ENCODE measurements around the gene HNRNPM. TPM values are rescaled to one million over a fixed set of nuclear protein-coding genes. Genes with fewer than 3 reads are reported as not detected.
A peak's percentile ranks its signal among the peaks of the same experiment; 100 is the strongest.

Gene HNRNPM
- total RNA-seq, 2 donors from 2014 or later: 155 to 289 TPM

DNA sequence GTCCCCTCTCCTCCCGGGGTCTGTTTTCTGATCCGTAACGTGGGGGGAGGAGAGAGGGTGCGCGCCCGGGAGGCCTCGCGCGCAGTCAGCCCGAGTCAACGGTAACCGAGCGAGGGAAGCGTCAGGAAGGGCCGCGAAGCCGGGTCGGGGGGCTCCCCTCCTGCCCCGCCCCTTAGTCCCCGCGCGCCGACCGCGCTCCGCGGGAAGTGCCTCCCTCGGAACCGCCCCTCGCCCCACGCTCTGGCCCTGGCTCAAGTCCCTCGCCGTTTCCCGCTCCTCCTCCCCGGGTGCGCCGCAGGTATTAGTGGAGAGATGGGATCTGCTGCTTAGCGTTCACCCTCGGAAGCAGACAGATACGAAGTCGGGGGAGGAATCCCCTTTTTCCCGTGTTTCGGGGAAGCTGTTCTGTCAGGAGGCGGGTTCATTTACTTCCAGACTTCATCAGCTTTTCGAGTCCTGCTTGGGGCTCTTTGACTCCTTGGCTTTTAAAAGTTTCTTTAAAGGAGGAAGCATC is 770 bp downstream of the HNRNPM start:
- Mint-ChIP-seq H3K27ac (peak overlapping the region; percentile 94), H3K4me1 (peaks cover 27% of the 10 kb centered on the region), H3K9me3 (no peaks in the 10 kb centered on the region), H3K27me3 (no peaks in the 10 kb centered on the region), H3K4me3 (peak overlapping the region; percentile 98), H3K36me3 (ENCODE audit: low read depth) (peaks cover 53% of the 10 kb centered on the region)
- peak; percentile 9 for ATAC-seq (replicated peaks)

DNA sequence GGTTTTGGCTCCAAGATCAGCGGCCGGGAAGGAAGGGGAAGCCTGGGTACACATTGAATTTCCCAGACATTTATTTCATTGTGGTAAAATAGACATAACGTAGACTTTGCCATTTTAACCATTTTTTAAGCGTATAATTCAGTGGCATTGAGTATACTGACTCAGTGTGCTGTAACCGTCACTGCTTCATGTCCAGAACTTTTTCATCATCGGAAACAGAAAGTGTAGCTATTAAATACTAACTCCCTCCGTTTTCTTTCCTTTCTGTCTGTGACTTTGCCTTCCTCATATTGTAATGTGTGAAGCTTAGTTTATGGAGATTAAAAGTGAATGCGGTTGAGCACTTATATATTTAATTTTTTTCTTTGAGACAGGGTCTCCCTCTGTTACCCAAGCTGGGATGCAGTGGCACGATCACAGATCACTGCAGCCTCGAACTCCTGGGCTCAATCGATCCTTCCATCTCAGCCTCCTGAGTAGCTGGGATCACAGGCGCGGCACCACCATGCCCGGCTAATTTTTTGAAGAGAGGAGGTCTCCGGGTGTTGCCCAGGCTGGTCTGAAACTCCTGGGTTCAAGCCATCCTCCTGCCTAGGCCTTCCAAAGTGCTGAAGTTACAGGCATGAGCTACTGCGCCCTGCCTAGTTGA is 1.4 kb downstream of the HNRNPM start:
- peak overlapping the region; percentile 98 for H3K4me3 Mint-ChIP-seq
- no peaks in the 10 kb centered on the region for H3K9me3 Mint-ChIP-seq
- ATAC-seq (replicated peaks): no peak
- H3K4me1 Mint-ChIP-seq: peaks cover 28% of the 10 kb centered on the region
- H3K27me3 Mint-ChIP-seq: no peaks in the 10 kb centered on the region
- peak overlapping the region; percentile 94 for H3K27ac Mint-ChIP-seq
- peaks cover 58% of the 10 kb centered on the region for H3K36me3 Mint-ChIP-seq (ENCODE audit: low read depth)

DNA sequence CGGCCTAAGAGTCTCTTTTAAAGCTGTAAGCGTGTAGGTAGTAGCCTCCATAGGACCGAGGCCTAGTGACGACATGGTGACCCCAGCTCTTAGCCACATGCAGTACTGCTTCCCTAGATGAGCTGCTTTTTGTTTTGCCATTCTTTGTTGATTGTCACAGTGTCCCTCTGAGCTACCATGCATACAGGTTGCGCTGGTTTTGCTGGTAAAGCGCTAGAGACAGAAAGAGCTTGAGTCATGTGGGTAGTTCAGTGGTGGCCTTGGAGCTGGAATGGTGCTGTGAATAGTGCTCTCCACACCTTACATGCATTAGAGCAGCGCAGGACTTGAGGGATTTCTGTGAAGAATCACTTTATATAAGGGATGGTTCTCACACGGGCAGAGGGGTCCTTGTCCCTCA is 5.1 kb downstream of the HNRNPM start:
- no peaks in the 10 kb centered on the region for H3K9me3 Mint-ChIP-seq
- peak; percentile 35 for ATAC-seq (replicated peaks)
- no peak overlapping the region for H3K27ac Mint-ChIP-seq
- H3K4me3 Mint-ChIP-seq: peak overlapping the region; percentile 65
- peaks cover 87% of the 10 kb centered on the region for H3K36me3 Mint-ChIP-seq (ENCODE audit: low read depth)
- peaks cover 44% of the 10 kb centered on the region for H3K4me1 Mint-ChIP-seq
- H3K27me3 Mint-ChIP-seq: no peaks in the 10 kb centered on the region

DNA sequence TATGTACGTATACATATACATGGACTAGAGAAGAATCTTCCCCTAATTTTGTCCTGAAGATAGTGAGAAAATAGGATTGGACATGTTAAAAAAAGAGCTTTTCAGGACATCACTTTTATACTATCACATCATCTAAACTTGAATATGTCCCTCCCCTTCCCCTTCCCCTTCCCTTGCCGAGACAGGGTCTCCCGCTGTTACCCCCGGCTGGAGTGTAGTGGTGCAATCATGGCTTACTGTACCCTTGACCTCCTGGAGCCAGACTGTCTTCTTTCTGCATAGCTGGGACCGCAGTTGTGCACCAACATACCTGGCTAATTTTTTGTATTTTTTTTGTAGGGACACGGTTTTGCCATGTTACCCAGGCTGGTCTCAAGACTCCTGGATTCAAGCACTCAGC is 6.6 kb downstream of the HNRNPM start:
- Mint-ChIP-seq H3K9me3 (no peaks in the 10 kb centered on the region), H3K27ac (peak overlapping the region; percentile 73), H3K4me1 (peaks cover 49% of the 10 kb centered on the region), H3K27me3 (no peaks in the 10 kb centered on the region), H3K4me3 (peak overlapping the region; percentile 63), H3K36me3 (ENCODE audit: low read depth) (peaks cover 89% of the 10 kb centered on the region)
- ATAC-seq (replicated peaks): no peak

DNA sequence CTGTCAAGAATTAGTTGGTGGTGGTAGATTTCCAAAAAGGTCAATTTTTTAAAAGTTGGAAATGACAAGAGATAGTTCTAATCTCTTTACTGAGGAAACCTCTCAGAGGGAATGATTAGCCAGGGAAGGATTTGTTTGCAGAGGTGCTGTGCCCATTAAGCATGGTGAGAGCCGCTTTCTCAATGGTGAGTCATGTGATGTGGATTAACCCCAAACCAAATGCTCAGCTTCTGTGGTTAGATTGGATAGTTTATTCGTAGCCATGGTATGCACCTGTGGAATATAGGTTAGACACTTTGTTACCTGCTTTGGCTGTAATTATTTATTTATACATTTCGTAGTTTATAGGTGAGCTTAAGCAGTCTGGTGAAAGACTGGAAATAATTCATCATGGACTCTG is 7.1 kb downstream of the HNRNPM start:
- Mint-ChIP-seq H3K4me3 (peak overlapping the region; percentile 63), H3K4me1 (peaks cover 52% of the 10 kb centered on the region), H3K27me3 (no peaks in the 10 kb centered on the region), H3K9me3 (no peaks in the 10 kb centered on the region), H3K36me3 (ENCODE audit: low read depth) (peaks cover 89% of the 10 kb centered on the region), H3K27ac (peak overlapping the region; percentile 73)
- peak; percentile 69 for ATAC-seq (replicated peaks)

DNA sequence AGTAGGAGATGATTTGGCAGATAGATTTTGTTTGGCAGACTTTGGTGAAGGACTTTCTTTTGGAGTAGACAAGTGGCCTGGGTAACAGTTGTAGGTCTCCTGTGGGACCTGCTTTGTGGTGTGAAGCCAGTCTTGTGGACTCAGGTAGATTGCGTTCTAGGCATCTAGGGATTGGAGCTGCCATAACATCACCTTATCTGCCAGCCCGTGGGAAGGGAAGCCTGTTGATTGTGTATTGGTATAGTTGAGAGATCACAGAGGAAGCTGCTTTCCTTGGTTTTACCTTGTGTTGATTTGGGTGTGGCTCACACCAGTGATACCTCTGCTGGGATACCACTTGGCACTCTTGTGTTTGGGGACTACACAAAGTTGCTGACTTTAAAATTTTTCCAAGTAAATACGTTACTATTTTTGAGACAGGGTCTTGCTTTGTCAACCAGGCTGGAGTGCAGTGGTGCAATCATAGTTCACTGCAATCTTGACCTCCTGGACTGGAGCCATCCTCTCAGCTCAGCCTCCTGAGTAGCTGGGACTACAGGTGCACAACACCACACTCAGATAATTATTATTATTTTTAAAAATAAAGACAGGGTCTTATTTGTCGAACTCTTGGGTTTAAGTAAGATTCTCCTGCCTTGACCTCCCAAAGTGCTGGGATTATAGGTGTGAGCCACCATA is 7.8 kb downstream of the HNRNPM start:
- Mint-ChIP-seq H3K27me3 (no peaks in the 10 kb centered on the region), H3K4me1 (peaks cover 46% of the 10 kb centered on the region), H3K4me3 (peak overlapping the region; percentile 63), H3K9me3 (no peaks in the 10 kb centered on the region), H3K27ac (peak overlapping the region; percentile 73), H3K36me3 (ENCODE audit: low read depth) (peaks cover 89% of the 10 kb centered on the region)
- no peak for ATAC-seq (replicated peaks)

DNA sequence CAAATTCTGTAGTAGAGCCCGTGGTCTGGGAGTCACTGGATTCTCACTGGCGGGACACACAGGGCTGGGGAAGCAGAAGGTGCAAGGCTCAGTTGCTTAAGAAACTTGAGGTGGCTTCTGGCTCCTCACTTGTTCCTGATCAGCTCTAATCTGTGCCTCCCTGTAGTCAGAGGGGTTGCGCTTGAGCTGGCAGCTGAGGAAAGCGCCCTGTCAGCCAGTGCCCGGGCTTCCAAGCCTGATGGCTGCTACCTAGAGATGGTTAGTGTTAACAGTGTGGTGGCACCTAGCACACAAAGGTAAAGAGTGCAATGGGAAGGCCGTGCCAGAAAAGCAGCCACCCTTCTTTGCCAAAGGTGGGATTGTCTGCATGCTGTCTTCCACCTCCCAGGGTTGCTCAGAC is 8.8 kb downstream of the HNRNPM start:
- H3K4me1 Mint-ChIP-seq: peaks cover 45% of the 10 kb centered on the region
- no peaks in the 10 kb centered on the region for H3K9me3 Mint-ChIP-seq
- no peak for ATAC-seq (replicated peaks)
- peak overlapping the region; percentile 19 for H3K4me3 Mint-ChIP-seq
- peaks cover 92% of the 10 kb centered on the region for H3K36me3 Mint-ChIP-seq (ENCODE audit: low read depth)
- peak overlapping the region; percentile 30 for H3K27ac Mint-ChIP-seq
- H3K27me3 Mint-ChIP-seq: no peaks in the 10 kb centered on the region

DNA sequence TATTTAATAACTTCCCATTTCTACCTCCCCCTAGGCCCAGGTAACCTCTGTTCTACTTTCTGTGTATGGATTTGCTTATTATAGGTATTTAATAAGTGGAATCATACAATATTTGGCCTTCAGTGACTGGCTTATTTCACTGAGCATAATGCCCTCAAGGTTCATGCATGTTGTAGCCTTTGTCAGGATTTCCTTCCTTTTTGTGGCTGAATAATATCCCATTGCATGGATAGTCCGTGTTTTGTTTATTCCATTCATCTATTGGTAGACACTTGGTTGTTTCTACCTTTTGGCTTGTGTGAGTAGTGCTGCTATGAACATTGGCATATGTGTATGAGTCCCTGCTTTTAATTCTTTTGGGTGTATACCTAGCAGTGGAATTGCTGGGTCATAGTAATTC is 9.4 kb downstream of the HNRNPM start:
- H3K27ac Mint-ChIP-seq: no peak overlapping the region
- ATAC-seq (replicated peaks): no peak
- H3K9me3 Mint-ChIP-seq: no peaks in the 10 kb centered on the region
- no peaks in the 10 kb centered on the region for H3K27me3 Mint-ChIP-seq
- H3K4me1 Mint-ChIP-seq: peaks cover 40% of the 10 kb centered on the region
- peaks cover 92% of the 10 kb centered on the region for H3K36me3 Mint-ChIP-seq (ENCODE audit: low read depth)
- H3K4me3 Mint-ChIP-seq: no peak overlapping the region

DNA sequence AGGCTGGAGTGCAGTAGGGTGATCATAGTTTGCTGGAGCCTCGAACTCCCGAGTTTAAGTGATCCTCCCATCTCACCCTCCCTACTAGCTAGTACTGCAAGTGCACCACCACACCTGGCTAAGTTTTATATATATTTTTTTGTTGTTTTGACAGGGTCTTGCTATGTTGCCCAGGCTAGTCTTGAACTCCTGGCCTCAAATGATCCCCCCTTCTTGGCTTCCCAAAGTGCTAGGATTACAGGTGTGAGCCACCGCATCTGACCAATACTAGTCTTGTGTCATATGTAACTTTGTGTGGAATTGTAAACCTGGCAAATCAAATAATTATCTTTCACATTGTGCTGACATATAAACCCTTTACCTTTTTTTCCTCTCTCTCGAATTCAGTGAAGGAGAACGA is 10.2 kb downstream of the HNRNPM start:
- no peaks in the 10 kb centered on the region for H3K27me3 Mint-ChIP-seq
- no peaks in the 10 kb centered on the region for H3K9me3 Mint-ChIP-seq
- peaks cover 41% of the 10 kb centered on the region for H3K4me1 Mint-ChIP-seq
- no peak overlapping the region for H3K4me3 Mint-ChIP-seq
- peak overlapping the region; percentile 86 for H3K27ac Mint-ChIP-seq
- H3K36me3 Mint-ChIP-seq (ENCODE audit: low read depth): peaks cover 95% of the 10 kb centered on the region
- ATAC-seq (replicated peaks): no peak

DNA sequence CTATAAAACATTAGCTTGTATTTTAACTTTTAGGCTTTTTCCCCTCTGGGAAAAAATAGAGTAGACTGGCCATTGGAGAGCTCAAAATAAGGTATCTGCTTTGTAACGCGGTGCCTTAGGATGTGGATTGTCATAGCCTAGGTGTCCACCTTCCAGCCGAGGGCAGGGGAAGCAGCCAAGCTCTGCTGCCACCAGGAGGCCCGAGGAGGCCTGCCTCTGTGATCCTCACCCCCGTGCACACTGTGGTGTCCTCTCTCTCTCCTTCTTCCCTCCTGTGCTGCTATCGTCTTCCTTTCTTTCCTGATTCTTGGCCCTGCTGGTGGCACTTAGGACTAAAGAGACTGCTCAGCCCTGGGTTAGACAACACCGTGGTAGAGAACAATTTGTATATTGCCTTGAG is 11.3 kb downstream of the HNRNPM start:
- Mint-ChIP-seq H3K4me1 (peaks cover 49% of the 10 kb centered on the region), H3K36me3 (ENCODE audit: low read depth) (peaks cover 98% of the 10 kb centered on the region), H3K27me3 (no peaks in the 10 kb centered on the region), H3K9me3 (no peaks in the 10 kb centered on the region), H3K4me3 (peak overlapping the region; percentile 16), H3K27ac (peak overlapping the region; percentile 86)
- ATAC-seq (replicated peaks): no peak

DNA sequence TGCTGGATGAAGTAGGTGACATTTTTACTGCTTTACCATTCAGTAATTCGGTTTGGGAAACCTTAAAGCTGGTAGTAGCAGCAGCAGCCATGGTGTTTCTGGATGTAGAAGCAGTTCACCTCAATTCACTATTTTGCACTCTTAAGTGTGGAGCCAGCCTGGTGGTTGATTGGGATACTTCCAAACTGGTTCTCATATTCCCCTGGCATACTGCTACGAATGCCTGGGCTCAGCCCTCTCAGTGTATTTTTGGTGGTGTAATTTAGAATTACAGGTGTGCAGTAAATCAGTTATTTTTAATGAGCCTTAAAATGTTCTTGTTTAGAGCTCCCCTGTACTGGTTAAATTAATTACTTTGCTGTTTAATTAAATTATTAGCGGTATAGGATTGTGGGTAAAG is 12.4 kb downstream of the HNRNPM start:
- Mint-ChIP-seq H3K27ac (peak overlapping the region; percentile 44), H3K4me1 (peaks cover 40% of the 10 kb centered on the region), H3K27me3 (no peaks in the 10 kb centered on the region), H3K9me3 (no peaks in the 10 kb centered on the region), H3K36me3 (ENCODE audit: low read depth) (peaks cover 98% of the 10 kb centered on the region), H3K4me3 (peak overlapping the region; percentile 4)
- ATAC-seq (replicated peaks): no peak

DNA sequence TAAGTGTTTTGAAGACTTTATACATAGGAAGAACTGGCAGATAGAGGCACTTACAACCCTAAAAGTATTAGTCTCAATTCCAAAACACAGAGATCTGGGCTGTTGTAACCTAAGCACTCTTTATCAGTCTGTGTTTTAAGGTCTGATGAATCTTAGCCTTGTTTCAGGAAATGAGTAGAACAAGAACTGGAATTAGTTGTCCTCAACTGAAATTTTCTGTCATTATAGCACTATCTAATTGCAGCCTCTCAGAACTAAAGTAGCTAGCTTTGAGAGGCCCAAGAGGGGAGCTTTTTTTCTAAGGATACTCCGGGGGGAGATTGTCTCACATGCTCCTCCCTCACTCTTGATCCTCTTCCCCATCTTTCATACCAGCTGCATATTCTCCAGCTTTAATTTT is 13.1 kb downstream of the HNRNPM start:
- H3K27me3 Mint-ChIP-seq: no peaks in the 10 kb centered on the region
- H3K36me3 Mint-ChIP-seq (ENCODE audit: low read depth): peaks cover 98% of the 10 kb centered on the region
- H3K27ac Mint-ChIP-seq: peak overlapping the region; percentile 44
- peaks cover 39% of the 10 kb centered on the region for H3K4me1 Mint-ChIP-seq
- peak overlapping the region; percentile 4 for H3K4me3 Mint-ChIP-seq
- H3K9me3 Mint-ChIP-seq: no peaks in the 10 kb centered on the region
- ATAC-seq (replicated peaks): peak; percentile 87

DNA sequence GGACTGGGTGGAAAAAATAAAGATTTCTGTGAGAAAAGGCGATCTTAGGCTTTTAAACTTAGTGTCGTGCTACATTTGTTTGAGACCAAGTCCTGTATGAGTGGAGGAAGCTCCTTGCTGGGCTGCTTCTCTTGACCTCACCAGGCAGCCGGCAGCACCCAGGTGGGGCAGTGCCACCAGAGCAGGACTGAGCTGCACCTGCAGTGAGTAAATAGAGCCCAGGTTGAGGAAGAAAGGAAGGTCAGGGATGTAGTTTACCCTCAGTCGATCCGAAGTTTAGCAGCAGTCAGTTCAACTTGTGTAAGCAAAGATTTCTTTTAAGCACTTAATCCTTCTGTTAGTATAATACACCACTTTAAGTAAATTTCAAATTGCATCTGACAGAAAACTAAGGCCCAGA is 13.6 kb downstream of the HNRNPM start:
- no peak for ATAC-seq (replicated peaks)
- H3K36me3 Mint-ChIP-seq (ENCODE audit: low read depth): peaks cover 98% of the 10 kb centered on the region
- H3K4me1 Mint-ChIP-seq: peaks cover 41% of the 10 kb centered on the region
- H3K4me3 Mint-ChIP-seq: peak overlapping the region; percentile 4
- no peaks in the 10 kb centered on the region for H3K9me3 Mint-ChIP-seq
- no peaks in the 10 kb centered on the region for H3K27me3 Mint-ChIP-seq
- peak overlapping the region; percentile 44 for H3K27ac Mint-ChIP-seq

DNA sequence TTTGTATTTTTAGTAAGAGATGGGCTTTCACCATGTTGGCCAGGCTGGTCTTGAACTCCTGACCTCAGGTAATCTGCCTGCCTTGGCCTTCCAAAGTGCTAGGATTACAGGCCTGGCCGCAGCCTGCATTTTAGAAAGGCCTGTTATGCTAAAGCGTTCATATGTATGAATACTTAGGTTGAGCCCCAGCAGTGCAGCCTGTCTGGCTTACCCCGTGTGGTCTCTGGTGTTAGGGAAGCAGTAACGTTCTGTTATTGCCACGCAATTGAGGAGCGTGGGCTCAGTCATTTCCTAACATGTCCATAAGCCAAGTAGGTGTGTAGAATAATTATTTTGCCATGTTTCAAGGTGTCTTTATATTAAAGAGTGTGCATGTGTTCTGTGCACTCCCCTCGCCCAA is 14.3 kb downstream of the HNRNPM start:
- Mint-ChIP-seq H3K27me3 (no peaks in the 10 kb centered on the region), H3K27ac (peak overlapping the region; percentile 44), H3K9me3 (no peaks in the 10 kb centered on the region), H3K4me1 (peaks cover 40% of the 10 kb centered on the region), H3K36me3 (ENCODE audit: low read depth) (peaks cover 99% of the 10 kb centered on the region), H3K4me3 (no peak overlapping the region)
- ATAC-seq (replicated peaks): no peak

Data from activated T-helper 17 cell treated with anti-CD3 and anti-CD28 coated beads, Interleukin-2, amount 50 U/mL, for 72 hours (primary cell).